HepG2 (cell line): Measurements from ENCODE around the gene TRABD. TPM values are rescaled to one million over a fixed set of nuclear protein-coding genes. Genes with fewer than 3 reads are reported as not detected.
A peak's percentile ranks its signal among the peaks of the same experiment; 100 is the strongest.

Experiments used
- ARID2 ChIP-seq: sonication (generic); formaldehyde crosslinking; IDR thresholded peaks from 2 replicates; pipeline ENCODE4 v1.8.1; 2022; ENCODE audit warnings: mild to moderate bottlenecking, missing genetic modification reagents, borderline replicate concordance
- ELF1 ChIP-seq: sonication (generic); formaldehyde crosslinking; IDR thresholded peaks from 2 replicates; pipeline ENCODE4 v1.4.0; 2020; ENCODE audit warnings: missing genetic modification reagents
- KDM5A ChIP-seq: fragments of 200-600 bp; sonication (generic); IDR thresholded peaks from 2 replicates; pipeline ENCODE4 v1.7.0; 2018; ENCODE audit warnings: antibody characterized with exemption, mild to moderate bottlenecking, low read length, borderline replicate concordance
- NBN ChIP-seq: fragments of 450-650 bp; conservative IDR thresholded peaks from 2 replicates; pipeline ENCODE4 v1.6.1; 2017
- NFKBIZ ChIP-seq: IDR thresholded peaks from 2 replicates; pipeline ENCODE4 v1.6.1; 2018; ENCODE audit warnings: missing genetic modification reagents, missing compliant biosample characterization
- POLR2AphosphoS2 ChIP-seq: IDR thresholded peaks from 2 replicates; pipeline ENCODE4 v1.6.1; 2011; ENCODE audit warnings: low read depth, low read length, improper control_type of control experiment
- POLR2AphosphoS5 ChIP-seq: IDR thresholded peaks from 2 replicates; pipeline ENCODE4 v1.6.1; 2012; ENCODE audit warnings: low read depth, low read length
- POLR2G ChIP-seq: fragments of 200-400 bp; formaldehyde crosslinking; IDR thresholded peaks from 2 replicates; pipeline ENCODE4 v1.6.1; 2018; ENCODE audit warnings: mild to moderate bottlenecking, low read depth, low read length, moderate library complexity
- SCMH1 ChIP-seq: sonication (generic); formaldehyde crosslinking; IDR thresholded peaks from 2 replicates; pipeline ENCODE4 v1.9.0; 2021; ENCODE audit warnings: missing genetic modification reagents, mild to moderate bottlenecking, borderline replicate concordance
- TBX2 ChIP-seq: sonication (generic); formaldehyde crosslinking; IDR thresholded peaks from 2 replicates; pipeline ENCODE4 v1.5.0; 2020; ENCODE audit warnings: missing genetic modification reagents, mild to moderate bottlenecking, borderline replicate concordance
- ZNF282 ChIP-seq: fragments of 450-650 bp; IDR thresholded peaks from 2 replicates; pipeline ENCODE4 v1.6.1; 2018; ENCODE audit not compliant: partially characterized antibody
- ZNF362 ChIP-seq: sonication (generic); formaldehyde crosslinking; IDR thresholded peaks from 2 replicates; pipeline ENCODE4 v1.4.0; 2020; ENCODE audit warnings: missing genetic modification reagents, mild to moderate bottlenecking, borderline replicate concordance
- ZNF678 ChIP-seq: sonication (generic); formaldehyde crosslinking; IDR thresholded peaks from 2 replicates; pipeline ENCODE4 v1.4.0; 2020; ENCODE audit warnings: mild to moderate bottlenecking, missing genetic modification reagents
- ZNF687 ChIP-seq: sonication (generic); formaldehyde crosslinking; IDR thresholded peaks from 2 replicates; pipeline ENCODE4 v1.5.1; 2020; ENCODE audit warnings: mild to moderate bottlenecking, missing genetic modification reagents, moderate library complexity
- ZNF782 ChIP-seq: sonication (generic); formaldehyde crosslinking; IDR thresholded peaks from 2 replicates; pipeline ENCODE4 v1.4.0; 2020; ENCODE audit warnings: missing genetic modification reagents, mild to moderate bottlenecking, borderline replicate concordance
- ZNF792 ChIP-seq: IDR thresholded peaks from 2 replicates; pipeline ENCODE4 v1.6.1; 2016
- ZNF850 ChIP-seq: sonication (generic); formaldehyde crosslinking; conservative IDR thresholded peaks from 2 replicates; pipeline ENCODE4 v1.9.0; 2021; ENCODE audit warnings: mild to moderate bottlenecking, missing genetic modification reagents
- ZSCAN29 ChIP-seq: sonication (generic); formaldehyde crosslinking; conservative IDR thresholded peaks from 2 replicates; pipeline ENCODE4 v1.4.0; 2020; ENCODE audit warnings: mild to moderate bottlenecking, missing genetic modification reagents
- polyA plus RNA-seq, 8 experiments: library from polyadenylated mRNA; depleted of rRNA in 3 of 8; stranded (reverse) in 7 of 8; unstranded in 1 of 8; fragments of >200 nt; fragmentation: Illumina TruSeq in 4 of 8; extraction: Trizol in 4 of 8; gene quantifications; 2 replicates each; pipeline versions ENCODE4 v1.2.1 to v1.2.3, GENCODE V29; 2011 to 2016; ENCODE audit warnings: low read depth in 4 of 8, missing spikeins in 1 of 8, mixed read lengths in 1 of 8; ENCODE audit not compliant: insufficient read depth in 1 of 8
- total RNA-seq, 5 experiments: library from RNA; depleted of rRNA; stranded (reverse); fragments of >200 nt; fragmentation: Illumina TruSeq; extraction: Trizol; gene quantifications; 2 replicates each; pipeline ENCODE4 v1.2.3, GENCODE V29; 2016; ENCODE audit warnings: low read depth in 1 of 5
- TF ChIP-seq, protein P1 (sequence below): sonication (generic); formaldehyde crosslinking; conservative IDR thresholded peaks from 2 replicates; pipeline ENCODE4 v1.5.0; 2020; ENCODE audit warnings: missing genetic modification reagents
- TF ChIP-seq, protein P2 (sequence below): sonication (generic); IDR thresholded peaks from 2 replicates; pipeline ENCODE4 v1.6.1; 2016; ENCODE audit warnings: low read depth, borderline replicate concordance

Gene TRABD
- total and polyA plus RNA-seq, 2 of the 13 experiments (the other 11 are each of a cell fraction or from before 2014, with no cell fraction given), result 21.5 to 28.9 TPM

DNA sequence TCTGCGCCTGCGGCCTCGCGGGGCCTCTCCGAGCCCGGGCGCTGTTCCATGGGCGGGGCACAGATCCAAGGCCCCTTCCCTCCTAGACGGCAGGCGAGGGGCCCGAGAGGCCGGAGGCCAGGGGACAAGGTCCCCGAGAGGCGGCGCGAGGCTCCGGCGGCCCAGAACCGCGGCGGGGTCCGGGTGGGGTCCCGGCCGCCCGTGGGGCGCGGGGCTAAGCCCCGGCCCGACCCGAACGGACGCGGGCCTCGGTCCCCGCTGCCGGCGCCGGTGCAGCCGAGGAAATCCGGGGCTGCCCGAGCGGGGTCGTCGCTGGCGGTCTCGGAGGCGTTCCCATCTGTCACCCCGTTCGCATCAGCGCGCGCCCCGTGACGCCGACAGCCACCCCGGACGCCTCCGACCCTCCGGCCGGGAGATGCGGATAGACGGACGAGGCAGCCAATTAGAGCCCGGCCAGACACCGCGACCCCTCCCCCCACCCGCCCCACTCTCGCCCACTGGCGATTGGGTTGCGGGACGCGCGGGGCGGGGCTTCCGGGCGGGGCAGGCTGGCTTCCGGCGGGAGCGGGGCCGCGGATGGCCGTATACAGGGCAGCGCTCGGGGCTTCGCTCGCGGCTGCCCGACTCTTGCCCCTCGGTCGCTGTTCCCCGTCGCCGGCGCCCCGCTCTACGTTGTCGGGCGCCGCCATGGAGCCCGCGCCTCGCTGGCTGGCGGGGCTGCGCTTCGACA lies 14.9 kb downstream of the TRABD start, which contains the start of gene SELENOO (continued):
- TF ChIP-seq ZSCAN29 (CRISPR knock-in tag) (no peak), NFKBIZ (no peak), SCMH1 (CRISPR knock-in tag) (no peak), ZNF792 (CRISPR knock-in tag) (no peak), POLR2G (peak; percentile 75), NBN (no peak), ELF1 (no peak), ZNF282 (no peak), ZNF782 (CRISPR knock-in tag) (no peak), ZNF850 (CRISPR knock-in tag) (no peak), POLR2AphosphoS2 (no peak), ZNF678 (no peak), TBX2 (CRISPR knock-in tag) (peak; percentile 57; the same call in 1 of the 2 replicates), ZNF687 (CRISPR knock-in tag) (peak; percentile 48), ZNF362 (CRISPR knock-in tag) (0 out of 2 replicates have a peak, but pooled peaks have one; percentile 38), KDM5A (no peak), POLR2AphosphoS5 (peak; percentile 56), ARID2 (no peak)
- TF ChIP-seq, protein P1, sequence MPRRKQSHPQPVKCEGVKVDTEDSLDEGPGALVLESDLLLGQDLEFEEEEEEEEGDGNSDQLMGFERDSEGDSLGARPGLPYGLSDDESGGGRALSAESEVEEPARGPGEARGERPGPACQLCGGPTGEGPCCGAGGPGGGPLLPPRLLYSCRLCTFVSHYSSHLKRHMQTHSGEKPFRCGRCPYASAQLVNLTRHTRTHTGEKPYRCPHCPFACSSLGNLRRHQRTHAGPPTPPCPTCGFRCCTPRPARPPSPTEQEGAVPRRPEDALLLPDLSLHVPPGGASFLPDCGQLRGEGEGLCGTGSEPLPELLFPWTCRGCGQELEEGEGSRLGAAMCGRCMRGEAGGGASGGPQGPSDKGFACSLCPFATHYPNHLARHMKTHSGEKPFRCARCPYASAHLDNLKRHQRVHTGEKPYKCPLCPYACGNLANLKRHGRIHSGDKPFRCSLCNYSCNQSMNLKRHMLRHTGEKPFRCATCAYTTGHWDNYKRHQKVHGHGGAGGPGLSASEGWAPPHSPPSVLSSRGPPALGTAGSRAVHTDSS (CRISPR knock-in tag), result no peak
- TF ChIP-seq, protein P2, sequence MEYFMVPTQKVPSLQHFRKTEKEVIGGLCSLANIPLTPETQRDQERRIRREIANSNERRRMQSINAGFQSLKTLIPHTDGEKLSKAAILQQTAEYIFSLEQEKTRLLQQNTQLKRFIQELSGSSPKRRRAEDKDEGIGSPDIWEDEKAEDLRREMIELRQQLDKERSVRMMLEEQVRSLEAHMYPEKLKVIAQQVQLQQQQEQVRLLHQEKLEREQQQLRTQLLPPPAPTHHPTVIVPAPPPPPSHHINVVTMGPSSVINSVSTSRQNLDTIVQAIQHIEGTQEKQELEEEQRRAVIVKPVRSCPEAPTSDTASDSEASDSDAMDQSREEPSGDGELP, result no peak
